HG02840 (cell line): Measurements from ENCODE around the gene KRAS.

ENCODE experiments used
- ATAC-seq: cut with Tn5 transposase; IDR thresholded peaks from one replicate; pipeline ENCODE4 v1.9.1; 2021; ENCODE audit warnings: mild to moderate bottlenecking, moderate library complexity, moderate number of reproducible peaks; ENCODE audit not compliant: unreplicated experiment, low FRiP score

Gene KRAS

DNA sequence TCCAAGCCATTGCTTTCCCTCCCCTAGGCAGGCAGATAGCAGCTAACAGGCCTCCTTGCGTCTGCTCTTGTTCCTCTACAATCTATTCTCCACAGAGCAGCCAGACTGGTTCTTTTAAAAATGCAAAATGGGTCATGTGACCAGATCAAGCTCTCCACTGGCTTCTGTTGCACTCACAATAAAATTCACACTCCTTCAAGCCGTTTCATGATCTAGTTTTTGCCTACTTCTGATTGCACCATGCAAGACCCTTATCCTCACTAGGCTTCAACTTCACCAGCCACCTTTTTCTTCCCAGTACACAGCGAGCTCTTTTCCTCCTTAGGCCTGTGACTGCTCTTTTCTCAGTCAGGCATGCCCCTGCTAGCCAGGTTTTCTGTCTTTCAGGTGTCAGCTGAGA is 6.1 kb upstream of the KRAS start:
- no peak for ATAC-seq

DNA sequence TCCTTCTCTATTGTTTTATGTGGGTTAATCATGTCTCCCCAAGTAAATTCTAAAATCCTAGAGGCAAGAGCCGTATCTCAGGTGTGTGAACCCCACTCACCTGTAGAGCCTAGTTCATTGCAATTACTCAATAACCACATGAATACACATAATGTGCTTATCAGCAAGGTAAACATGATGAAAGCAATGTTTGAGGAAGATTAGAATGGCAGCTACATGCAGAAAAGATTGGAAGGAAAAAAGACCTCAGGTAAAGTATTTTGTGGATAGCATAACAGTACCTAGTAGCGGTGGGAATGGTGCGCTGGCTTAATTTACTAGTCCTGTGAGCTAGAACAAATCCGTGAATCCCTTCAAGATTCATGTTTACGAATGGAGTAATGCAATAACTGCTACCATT is 5.3 kb upstream of the KRAS start:
- no peak for ATAC-seq

DNA sequence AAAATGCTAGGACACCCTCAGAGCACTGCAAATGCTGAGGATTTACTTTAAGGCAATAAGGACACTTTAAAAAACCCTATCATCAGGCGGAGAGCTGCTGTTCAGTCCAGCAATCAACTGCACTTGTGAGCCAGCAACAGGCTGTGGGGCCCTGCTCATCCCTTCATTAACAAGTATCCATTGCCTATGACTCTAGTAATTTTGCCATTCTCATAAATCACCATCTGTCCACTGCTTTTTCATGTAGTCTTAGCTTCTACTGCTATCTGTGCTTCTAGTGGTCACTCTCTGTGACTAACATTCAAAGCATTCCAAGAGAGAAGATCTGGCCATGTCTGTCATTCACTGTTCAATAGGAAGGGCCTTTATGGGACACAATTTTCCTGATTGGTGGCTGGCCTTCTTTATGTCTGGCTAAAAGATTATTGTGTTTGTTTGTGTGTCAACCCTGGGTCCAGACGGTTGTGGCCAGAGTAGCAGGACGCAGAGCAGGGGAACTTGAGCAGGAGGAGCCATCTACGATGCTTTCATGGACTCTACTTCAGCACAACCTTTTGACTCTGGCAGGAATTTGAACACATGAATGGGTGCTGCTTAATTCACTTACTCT is 3.6 kb upstream of the KRAS start:
- ATAC-seq, result no peak

DNA sequence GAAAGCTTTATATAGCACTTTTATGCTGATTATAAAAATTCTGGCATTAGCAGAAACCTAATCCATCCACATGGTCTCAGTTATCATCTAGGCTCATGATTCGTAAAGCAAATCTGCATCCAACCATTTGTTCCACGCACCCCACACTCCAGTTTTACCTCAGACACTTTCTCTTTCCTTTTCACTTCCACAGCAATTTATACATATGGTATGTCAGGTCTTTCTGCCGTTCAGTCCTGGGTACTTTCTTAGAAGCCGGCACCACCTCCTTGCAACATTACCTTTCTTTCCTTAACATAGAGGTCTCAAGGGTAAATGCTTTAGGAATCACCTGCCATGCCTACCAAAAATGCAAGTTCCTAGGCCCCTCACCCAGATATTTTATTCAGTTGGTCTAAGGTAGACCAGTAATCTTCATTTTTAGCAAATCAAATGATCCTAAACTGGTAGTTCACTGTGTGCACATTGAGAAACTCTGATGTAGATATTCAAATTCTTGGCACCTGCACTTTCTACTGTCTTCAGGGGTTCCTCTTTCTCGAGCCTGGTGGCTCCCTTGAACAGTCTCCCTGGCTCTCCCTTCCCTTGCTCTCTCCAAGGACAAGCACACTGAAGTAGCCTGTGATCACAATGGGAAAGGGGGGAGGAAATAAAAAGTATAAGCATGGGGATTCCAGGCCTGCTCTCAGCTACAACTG is 2.8 kb upstream of the KRAS start:
- no peak for ATAC-seq

DNA sequence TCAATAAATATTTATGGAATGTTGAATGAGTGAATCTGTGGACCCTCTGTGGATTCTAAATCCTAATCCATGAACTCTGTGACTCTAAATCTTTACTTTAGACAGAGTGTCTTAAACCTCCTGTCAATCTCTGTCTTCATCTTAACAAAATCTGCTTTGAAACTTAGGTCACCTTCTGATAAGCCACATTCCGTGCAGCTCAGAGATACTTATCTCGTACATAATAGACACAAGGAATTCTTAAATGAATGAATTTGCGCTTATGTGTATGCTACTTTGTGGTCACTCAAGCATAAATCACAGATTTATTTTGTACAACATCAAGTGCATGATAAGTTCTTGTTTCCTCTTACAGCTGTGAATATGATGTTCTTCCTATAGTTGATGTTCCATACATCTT is 2.2 kb upstream of the KRAS start:
- ATAC-seq, result no peak

DNA sequence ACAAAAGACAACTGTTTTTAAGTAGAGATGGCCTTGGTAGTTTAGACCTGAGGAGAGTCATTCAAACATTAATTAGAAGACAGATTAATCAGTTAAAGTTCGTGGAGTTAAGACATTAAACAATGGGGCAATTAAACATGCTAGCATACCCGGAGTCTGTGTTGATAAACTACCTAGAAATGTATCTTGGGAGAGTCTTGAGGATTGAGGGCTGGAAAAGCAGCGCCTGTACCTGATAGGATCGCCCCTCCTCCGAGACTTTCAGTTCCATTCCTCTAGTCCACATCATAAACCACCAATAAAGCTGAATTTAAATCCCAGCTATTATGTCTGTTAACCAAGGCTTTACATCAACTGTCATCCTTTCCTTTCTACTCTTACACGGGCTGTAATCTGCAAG is 1.0 kb upstream of the KRAS start:
- no peak for ATAC-seq

DNA sequence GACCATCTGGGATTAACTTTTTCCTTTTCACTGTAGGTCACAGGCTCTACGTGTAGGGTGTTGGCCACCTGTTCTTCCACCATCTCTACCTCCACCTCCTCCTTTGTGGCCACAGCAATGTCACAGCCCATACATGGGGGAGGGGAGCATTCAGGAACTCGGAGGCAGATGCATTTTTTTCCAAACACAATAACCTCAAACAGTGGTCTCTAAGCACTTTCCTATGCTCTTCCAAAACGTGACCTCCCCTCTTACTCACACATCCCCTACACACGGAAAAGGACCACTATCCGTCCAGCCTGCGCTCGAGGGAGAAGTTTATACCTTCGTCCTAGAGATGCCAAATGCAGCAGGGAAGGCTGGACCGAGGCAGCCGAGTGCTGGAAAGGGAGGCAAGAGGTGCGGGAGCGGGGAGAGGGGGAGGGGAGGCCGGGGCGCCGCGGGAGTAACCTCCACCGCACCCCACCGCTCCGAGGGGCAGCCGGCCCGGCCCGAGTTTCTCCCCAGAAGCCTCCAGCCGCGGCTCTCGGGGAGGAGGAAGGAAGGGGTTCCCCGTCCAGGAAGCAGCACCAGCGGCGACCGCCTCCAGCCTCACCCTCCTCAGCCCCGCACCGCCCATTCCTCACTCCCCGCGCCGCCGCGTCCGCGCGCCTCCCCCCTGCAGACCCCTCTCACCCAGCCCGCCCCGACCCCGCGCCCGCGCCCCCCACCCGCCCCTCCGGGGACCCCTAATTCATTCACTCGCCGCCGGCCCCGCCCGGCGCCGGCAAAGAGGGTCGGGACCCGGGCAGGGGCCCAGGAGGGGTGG is 594 bp downstream of the KRAS start:
- peak; percentile 25 for ATAC-seq

DNA sequence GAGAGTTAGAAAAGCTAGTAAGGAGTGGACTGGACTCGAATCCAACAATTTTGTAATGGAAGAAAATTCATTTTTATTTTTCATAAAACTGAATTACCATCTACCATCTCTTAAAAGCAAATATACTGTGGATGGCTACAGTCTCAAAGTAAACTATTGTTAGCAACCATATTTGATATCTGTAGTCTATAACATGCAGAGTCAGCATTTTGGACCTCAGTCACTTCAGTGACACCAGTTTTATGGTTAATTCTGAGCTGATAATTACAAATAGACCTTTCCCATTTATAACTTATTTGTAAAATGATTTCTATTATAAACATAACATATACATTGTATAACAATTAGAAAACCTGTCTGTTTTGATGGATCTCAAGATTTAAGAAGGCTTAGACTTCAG is 2.0 kb downstream of the KRAS start:
- ATAC-seq, result no peak

DNA sequence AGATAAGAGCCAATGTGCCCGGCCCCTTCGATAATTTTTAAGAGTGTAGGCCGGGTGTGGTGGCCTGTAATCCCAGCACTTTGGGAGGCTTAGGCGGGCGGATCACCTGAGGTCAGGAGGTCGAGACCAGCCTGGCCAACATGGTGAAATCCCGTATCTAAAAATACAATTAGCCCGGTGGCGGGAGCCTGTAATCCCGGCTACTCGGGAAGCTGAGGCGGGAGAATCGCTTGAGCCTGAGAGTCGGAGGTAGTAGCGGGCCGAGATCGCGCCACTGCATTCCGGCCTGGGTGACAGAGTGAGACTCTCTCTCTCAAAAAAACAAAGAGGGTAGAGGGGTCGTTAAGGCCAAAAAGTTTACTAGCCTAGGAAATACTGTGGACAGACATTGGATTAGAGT is 2.6 kb downstream of the KRAS start:
- ATAC-seq, result no peak

DNA sequence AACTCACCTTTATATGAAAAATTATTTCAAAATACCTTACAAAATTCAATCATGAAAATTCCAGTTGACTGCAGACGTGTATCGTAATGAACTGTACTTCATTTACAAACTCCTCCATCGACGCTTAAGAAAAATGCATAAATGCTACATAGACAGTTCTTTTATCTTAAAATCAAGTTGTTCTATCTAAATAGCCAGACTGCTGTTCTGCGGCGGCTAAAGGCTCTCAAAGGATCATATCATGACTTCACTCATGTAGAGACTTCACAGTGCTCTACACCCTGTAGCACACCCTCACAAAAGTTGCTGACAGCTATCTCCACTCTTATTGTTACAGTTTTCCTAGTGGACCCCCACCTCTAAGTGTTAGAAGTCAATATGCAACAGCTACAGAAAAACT is 5.2 kb downstream of the KRAS start:
- ATAC-seq, result no peak

DNA sequence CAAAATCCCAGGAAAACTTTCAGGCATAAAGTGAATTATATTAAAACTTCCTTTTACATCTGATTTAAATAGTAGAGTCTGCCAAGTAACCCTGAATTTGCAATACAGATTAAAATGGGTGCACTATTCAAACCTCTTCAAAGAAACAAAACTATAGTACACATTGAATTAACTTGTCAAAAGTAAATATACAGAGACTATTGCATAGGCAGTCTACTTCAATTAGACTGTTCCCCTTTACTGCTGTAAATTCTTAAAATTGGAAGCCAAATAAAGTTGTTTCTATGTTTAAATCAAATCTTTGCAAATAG is 7.1 kb downstream of the KRAS start:
- no peak for ATAC-seq

DNA sequence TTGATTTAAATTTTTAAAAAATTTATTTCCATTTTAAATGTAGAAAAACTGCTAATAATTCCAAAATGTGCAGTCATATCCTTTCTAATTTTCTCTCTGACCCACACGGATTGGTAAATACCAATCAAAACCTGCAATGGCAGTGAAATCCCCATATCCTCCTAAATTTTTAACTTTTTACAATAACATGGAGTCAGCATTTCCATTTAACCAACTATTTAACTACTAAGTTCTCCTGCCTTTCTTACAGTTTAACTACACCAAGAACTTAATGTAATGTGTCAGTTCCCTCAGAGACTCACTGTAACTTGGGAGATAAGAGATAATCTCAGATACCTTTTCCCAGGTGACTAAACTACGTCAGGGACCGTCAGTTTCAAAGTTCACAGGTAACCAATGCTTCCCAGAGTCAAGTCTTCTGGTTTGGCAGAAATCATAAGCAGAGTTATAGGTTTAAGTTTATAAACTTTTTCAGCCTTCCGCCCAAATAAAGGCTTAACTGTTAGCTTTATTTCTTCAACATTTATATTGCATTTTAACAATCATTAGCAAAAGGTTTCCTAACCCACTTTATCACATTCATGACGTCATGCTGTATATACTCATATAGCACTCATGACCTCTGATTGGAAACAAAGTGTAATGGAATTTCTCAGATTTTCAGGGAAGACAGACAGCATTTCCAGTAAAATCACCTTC is 7.6 kb downstream of the KRAS start:
- no peak for ATAC-seq

DNA sequence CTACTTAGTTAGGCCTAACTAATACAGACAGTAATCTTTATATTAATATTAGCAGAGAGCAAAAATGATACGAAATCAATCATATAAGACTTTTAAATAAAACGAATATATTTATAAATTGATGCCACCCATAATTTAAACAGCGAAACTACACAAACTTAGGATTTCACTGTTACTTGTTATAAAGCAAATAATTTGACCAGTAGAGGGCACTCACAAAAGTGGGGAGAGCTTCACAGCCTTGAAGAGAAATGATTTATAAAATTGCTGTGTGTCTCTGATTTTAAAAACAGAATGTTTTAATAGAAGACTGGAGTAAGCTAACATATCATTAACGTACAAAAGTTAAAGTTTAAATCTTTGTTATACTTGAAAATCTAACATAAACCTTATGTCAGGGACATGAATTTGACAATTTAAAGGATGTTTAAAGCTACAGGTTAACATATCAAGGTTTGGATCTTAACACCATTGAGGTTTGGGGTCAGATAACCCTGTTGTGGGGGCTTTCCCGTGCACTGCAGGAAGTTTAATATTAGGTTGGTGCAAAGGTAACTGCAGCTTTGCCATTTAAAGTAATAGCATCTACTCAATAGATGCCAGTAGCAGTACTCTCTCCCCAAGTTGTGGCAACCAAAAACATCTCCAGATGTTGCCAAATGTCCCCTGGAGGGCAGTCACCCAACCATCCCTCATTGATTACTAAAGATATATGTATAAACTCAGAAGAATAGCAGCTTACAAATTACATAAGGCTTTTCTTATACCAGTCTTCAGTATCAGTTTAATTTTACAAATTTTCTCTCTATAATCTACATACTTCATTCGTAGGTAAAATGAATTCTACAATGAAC is 9.3 kb downstream of the KRAS start:
- ATAC-seq, result no peak

DNA sequence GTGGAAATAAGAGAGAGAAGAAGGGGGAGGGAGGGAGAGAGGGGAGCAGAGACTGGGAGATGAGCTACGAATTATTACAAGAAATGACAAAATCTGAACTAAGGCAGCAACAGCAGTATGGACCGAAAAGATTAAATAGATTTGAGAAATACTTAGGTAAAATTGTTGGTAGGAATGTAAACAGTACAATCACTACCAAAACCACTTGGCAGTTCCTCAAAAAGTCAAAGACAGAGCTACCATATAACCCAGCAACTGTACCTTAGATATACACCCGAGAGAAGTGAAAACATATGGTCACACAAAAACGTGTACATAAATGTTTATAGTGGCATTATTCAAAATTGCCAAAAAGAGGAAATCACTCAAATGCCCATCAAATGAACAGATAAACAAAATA is 14.1 kb downstream of the KRAS start:
- no peak for ATAC-seq

DNA sequence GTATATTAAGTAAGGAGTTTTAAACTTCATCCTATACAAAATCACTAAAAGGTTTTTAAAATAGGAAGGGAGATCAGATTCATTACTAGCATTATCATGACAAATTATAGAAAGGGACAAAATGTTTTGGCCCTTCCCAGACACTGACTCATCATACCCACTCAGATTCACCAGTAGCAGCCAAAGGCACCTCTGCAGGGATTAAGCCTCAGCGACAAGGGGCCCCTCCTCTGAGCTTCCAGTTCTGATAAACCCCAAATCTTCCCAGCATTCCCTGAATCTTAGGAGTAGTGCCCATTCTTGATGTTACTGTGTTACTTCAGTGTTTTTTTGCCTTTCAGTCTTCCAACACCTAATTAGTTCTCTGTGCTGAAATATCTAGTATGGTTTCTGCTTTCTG is 14.5 kb downstream of the KRAS start:
- no peak for ATAC-seq

DNA sequence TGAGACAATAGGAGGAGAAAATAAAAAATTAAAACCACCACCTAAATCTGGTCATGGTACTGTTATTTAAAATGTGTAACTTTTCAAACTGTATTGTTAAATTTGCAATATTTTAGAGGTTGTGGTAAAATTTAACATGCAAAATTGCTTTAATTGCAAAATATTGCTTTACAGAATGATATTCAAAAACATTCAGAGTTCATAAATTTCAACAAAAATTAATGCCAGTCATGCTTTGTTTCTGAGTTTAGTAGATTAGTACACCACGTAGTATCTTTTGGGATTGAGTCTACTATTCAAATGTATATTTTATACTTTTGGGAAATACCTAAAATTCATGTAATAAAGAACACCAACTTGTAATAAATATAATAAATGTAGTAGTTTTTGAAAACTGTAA is 37.4 kb downstream of the KRAS start:
- ATAC-seq, result no peak

DNA sequence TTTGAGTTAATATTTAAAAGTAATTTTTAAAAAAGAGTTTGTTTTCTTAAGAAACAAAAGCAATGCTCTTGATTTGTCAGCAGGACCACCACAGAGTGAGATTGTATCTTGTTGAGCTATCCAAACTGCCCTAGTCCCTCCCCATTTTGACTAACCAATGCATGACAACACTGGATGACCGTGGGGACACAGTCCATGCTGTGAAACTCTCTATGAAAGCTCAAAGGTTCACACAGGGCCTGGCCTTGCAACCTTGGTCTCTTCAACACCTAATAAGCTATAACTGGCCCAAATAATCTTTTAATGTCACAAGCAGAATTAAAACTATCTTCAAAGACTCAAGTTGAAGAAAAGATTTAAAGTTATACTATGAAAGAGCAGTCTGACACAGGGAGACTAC is 42.2 kb downstream of the KRAS start:
- ATAC-seq, result no peak

DNA sequence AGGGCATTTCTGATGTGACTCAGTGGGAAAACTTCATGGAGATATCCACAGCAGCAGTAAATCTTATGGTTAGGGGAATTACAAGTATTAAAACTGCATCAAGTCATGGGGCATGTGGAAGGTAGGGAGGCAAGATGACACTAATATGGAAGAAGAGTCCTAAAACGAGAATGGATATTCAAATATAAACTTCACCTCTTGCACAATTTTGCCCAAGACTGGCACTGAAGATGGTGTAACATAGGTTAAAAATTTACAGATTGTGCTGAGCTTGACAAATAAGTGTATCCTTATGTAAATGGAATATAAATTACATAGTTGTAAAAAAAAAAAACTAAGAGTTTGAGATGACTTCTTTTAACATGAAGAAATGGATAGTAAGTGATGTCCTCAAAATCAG is 42.9 kb downstream of the KRAS start:
- no peak for ATAC-seq

DNA sequence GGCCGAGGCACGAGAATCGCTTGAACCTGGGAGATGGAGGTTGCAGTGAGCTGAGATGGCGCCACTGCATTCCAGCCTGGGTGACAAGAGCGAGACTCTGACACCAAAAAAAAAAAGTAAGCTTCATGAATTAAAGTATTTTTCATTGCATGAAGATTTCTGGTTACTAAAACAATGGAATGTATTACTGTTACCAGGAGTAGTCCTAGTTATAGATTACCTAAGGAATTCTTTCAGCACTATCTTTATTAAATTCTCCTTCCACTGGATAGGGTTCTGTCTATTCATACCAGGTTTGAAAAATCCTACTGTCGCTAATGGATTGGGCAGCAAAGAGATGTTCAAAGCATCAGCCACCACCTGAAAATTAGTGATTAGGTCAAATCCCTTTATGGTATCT is 43.3 kb downstream of the KRAS start:
- ATAC-seq, result no peak

DNA sequence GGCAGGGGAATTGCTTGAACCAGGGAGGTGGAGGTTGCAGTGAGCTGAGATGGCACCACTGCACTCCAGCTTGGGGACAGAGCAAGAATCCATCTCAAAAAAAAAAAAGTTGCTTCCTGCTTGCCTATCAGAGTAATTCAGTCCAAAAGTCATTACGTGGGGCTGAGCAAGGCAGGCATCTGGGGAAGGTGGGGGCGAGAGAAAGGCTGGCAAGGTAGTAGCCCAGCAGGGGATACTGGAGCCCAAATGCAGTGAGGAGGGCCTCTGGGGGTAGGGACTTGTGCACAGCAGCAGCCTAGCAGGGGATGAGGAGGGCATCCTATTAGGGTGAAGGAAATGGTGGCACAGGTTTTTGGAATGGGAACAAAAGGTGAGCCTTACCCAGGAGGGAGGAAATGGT is 48.6 kb downstream of the KRAS start:
- no peak for ATAC-seq

DNA sequence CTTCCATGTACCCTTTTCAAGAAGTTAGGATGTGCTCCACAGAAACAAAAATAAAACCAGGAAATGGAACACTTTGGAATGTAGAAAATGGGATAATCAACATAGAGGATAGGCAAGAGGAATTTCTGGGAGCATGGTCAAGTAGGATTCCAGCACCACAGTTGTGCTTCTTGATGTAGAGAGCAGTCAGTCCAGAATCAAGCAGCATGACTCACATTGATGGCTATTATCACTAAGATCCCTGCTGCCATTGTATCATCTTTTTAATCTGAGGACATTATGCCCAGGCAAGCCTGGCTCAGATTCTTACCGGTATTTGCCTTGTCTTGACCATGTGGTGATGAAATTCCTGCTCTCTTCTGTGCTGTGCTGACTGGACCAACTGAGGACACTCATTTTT is 50.0 kb downstream of the KRAS start:
- no peak for ATAC-seq
